ENCODE results near the gene GP5. TPM values are rescaled to one million over a fixed set of nuclear protein-coding genes. Genes with fewer than 3 reads are reported as not detected.

The GP5 gene
- total and polyA plus RNA-seq, 8 donors: 0.15 to 1.00 (median 0.66) TPM

DNA sequence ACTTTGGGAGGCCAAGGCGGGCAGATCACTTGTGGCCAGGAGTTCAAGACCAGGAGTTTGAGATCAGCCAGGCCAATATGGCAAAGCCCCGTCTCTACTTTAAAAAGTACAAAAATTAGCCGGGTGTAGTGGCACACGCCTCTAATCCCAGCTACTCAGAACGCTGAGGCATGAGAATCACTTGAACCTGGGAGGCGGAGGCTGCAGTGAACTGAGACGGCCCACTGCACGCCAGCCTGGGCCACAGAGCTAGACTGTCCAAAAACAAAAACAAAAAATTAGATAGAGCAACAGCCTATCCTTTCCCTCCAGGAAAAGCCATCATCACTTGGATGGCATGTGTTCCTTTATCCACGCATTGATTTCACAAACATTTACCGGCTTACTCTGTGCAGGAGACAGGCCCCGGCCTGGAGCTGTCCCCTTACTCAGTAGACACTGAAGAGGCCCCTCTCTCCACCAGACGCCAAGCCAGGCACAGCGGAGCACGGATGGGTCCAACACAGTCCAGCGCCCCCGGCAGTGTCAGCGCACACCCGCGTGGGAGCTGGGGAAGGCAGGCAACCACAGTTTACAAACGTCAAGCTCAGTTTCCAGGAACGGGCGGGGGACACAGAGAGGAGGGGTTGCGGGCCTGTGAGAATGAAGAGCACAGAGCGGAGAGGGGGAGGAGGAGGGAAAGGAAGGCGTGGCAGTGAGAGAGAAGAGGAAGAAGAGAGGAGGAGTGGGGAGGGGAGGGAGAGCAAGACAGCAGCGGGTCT is 3.1 kb downstream of the GP5 start:
- Histone ChIP-seq H3K27ac (no peak overlapping the region), H3K4me1 (peaks cover 6 to 23% of the 10 kb centered on the region in 2 donors), H3K36me3 (no peaks in the 10 kb centered on the region), H3K4me3 (peak overlapping the region in 1 of 2 donors; percentile 11), H3K9me3 (no peaks in the 10 kb centered on the region), H3K27me3 (peaks cover 19 to 78% of the 10 kb centered on the region in 2 donors)
- intact Hi-C loops (cut with DNase I): loop anchor here in 1 of 2 donors (5.0 kb wide), 1 partner anchor 54 kb away; no protein-coding TSS in a partner anchor
- TF ChIP-seq, protein P1, sequence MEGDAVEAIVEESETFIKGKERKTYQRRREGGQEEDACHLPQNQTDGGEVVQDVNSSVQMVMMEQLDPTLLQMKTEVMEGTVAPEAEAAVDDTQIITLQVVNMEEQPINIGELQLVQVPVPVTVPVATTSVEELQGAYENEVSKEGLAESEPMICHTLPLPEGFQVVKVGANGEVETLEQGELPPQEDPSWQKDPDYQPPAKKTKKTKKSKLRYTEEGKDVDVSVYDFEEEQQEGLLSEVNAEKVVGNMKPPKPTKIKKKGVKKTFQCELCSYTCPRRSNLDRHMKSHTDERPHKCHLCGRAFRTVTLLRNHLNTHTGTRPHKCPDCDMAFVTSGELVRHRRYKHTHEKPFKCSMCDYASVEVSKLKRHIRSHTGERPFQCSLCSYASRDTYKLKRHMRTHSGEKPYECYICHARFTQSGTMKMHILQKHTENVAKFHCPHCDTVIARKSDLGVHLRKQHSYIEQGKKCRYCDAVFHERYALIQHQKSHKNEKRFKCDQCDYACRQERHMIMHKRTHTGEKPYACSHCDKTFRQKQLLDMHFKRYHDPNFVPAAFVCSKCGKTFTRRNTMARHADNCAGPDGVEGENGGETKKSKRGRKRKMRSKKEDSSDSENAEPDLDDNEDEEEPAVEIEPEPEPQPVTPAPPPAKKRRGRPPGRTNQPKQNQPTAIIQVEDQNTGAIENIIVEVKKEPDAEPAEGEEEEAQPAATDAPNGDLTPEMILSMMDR (IDR thresholded peaks at IDR 0.05): no peak
- peak; percentile 76 for ATAC-seq
- peak; percentile 36 to 76 (median 54) for DNase-seq

DNA sequence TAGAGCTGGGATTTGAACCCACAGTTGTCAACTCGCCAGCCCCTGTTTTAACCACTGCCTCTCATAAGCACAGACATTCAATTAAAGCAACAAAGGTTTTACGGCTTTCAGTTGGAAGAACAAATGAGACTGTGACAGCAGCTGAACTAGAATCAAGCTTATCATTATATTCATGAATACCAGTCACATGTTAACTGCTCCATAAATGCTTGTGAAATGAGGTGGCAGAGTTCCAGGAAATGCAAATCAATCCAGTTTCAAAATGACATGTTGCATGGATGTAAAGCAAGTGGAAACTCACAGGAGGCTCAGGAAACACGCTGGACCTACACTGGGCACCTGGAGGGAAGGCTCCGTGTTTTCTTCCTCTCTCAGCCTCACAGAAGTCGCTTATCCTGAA is 3.9 kb downstream of the GP5 start:
- peaks cover 0 to 5% of the 10 kb centered on the region in 2 donors for H3K9me3 ChIP-seq
- no peaks in the 10 kb centered on the region for H3K36me3 ChIP-seq
- H3K27ac ChIP-seq: no peak overlapping the region
- H3K4me3 ChIP-seq: no peak overlapping the region
- TF ChIP-seq, protein P1 (IDR thresholded peaks at IDR 0.05): no peak
- peaks cover 19 to 78% of the 10 kb centered on the region in 2 donors for H3K27me3 ChIP-seq
- DNase-seq (peak in 1 of 4 donors; percentile 37), ATAC-seq (no peak)
- H3K4me1 ChIP-seq: peaks cover 6 to 23% of the 10 kb centered on the region in 2 donors
- intact Hi-C loops (cut with DNase I): loop anchor here in 1 of 2 donors (5.0 kb wide), 1 partner anchor 53 kb away; no protein-coding TSS in a partner anchor

DNA sequence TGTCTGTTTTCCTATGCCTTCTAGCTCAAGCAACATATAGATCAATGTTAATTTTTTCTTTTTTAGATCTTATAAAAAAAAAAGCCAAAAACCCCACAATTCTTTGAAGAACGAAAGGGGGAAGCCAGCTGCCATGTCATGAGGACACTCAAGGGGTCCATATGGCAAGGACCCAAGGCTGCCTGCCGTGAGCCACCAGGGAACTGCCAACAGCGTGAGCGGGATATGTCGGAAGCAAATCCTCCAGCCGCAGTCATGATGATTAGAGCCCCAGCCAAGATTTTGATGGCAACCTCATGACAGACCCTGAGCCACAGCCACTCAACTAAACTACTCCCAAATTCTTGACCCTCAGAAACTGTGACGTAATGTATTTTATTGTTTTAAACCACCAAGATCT is 6.5 kb downstream of the GP5 start:
- intact Hi-C loops (cut with DNase I): no loop called here
- H3K27me3 ChIP-seq: peaks cover 11 to 53% of the 10 kb centered on the region in 2 donors
- no peak for ATAC-seq

DNA sequence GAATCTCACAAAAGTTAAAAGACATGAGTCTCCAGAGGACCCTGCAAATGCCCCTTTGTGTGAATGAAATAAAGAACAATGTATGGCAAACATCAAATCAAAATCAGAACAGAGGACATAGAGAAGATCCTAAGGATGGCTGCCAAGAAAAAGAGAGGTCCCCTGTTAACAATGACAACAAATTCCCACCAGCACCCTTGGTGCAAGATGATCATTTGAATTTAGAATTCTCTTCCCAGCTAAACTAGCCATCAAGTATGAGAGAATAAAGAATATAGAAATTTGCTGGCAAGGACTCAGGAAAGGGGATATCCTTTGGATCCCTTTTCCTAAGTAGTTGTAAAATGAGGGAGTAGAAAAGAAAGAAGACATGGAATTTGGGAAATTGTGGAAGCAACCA is 8.2 kb downstream of the GP5 start:
- Histone ChIP-seq H3K4me1 (no peaks in the 10 kb centered on the region), H3K36me3 (no peaks in the 10 kb centered on the region), H3K27ac (no peak overlapping the region), H3K4me3 (no peak overlapping the region), H3K9me3 (peaks cover 0 to 5% of the 10 kb centered on the region in 2 donors), H3K27me3 (peaks cover 0 to 36% of the 10 kb centered on the region in 2 donors)
- TF ChIP-seq, protein P1 (IDR thresholded peaks at IDR 0.05): no peak
- ATAC-seq: no peak
- intact Hi-C loops (cut with DNase I): no loop called here
- DNase-seq: no peak

More for the DNA sequence above, 6.5 kb downstream of the GP5 start:
- Histone ChIP-seq H3K27ac (no peak overlapping the region), H3K36me3 (no peaks in the 10 kb centered on the region), H3K4me3 (no peak overlapping the region), H3K9me3 (peaks cover 0 to 5% of the 10 kb centered on the region in 2 donors), H3K4me1 (peaks cover 2 to 13% of the 10 kb centered on the region in 2 donors)
- TF ChIP-seq, protein P1 (IDR thresholded peaks at IDR 0.05): no peak
- peak in 1 of 4 donors; percentile 40 for DNase-seq

DNA sequence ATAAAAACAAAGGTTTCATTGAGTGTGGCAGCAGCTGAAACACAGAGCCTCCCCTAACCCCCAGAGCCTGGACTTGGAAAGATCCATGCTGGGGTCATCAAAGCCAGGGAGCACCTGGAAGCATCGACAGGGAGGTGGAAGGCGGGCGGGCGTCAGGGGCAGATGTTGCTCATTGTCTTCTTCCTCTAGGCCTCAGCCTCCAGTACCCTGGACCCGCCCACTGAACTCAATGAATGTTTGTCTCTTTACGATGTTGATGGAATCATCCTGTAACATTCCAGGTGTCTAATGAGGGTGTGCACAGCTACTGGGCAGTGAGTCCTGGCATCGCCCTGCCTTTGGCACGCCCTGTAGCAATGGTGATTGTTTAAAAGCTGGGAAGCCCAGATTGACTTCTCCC is 9.8 kb downstream of the GP5 start:
- peak in 1 of 4 donors; percentile 32 for DNase-seq
- H3K4me3 ChIP-seq: no peak overlapping the region
- intact Hi-C loops (cut with DNase I): no loop called here
- no peak overlapping the region for H3K27ac ChIP-seq
- no peak for ATAC-seq
- no peaks in the 10 kb centered on the region for H3K36me3 ChIP-seq
- H3K4me1 ChIP-seq: no peaks in the 10 kb centered on the region
- H3K9me3 ChIP-seq: peaks cover 0 to 5% of the 10 kb centered on the region in 2 donors
- TF ChIP-seq, protein P1 (IDR thresholded peaks at IDR 0.05): no peak
- H3K27me3 ChIP-seq: peaks cover 0 to 20% of the 10 kb centered on the region in 2 donors
